Measurements from ENCODE around the gene USB1. TPM values are rescaled to one million over a fixed set of nuclear protein-coding genes. Genes with fewer than 3 reads are reported as not detected.

USB1 gene
- total and polyA plus RNA-seq, 2 experiments from 2014 or later, result 7.6 to 48.4 TPM

- Histone ChIP-seq H3K9me2 (ENCODE audit: insufficient read depth) (no peaks in the 10 kb centered on the region), H3K36me3 (ENCODE audit: low read depth) (no peaks in the 10 kb centered on the region), H3K4me1 (ENCODE audit: insufficient read depth) (no peaks in the 10 kb centered on the region), H3K4me3 (no peak overlapping the region), H3K9me3 (ENCODE audit: low read depth) (no peaks in the 10 kb centered on the region), H3K27me3 (replicated peaks; ENCODE audit: insufficient read depth) (no peaks in the 10 kb centered on the region), H3F3A (ENCODE audit: insufficient read depth) (no peaks in the 10 kb centered on the region), H3K9ac (no peak overlapping the region), H3K79me2 (ENCODE audit: insufficient read depth) (no peaks in the 10 kb centered on the region), H3K27ac (no peak overlapping the region), H4K20me1 (ENCODE audit: insufficient read depth) (no peaks in the 10 kb centered on the region), H2AFZ (no peak overlapping the region), H3K4me2 (ENCODE audit: unreplicated experiment) (no peak overlapping the region)
- in situ Hi-C loops (cut with MboI), result no loop called here
- WGBS, 2 experiments (ENCODE audit: low coverage in 1 of 2, low lambda C conversion rate in 2 of 2, missing lambda C conversion rate in 2 of 2), result 65 to 66% methylated on average over 13 to 14 of the region's 14 CpGs
- DNase-seq, result no peak
- TF ChIP-seq EZH2phosphoT487 (IDR thresholded peaks at IDR 0.05; ENCODE audit: insufficient read depth, low read depth) (no peak), EZH2 (IDR thresholded peaks at IDR 0.05; ENCODE audit: insufficient read depth, poor library complexity, severe bottlenecking) (no peak)
These were observed 39.9 kb downstream of the USB1 start for GRCh38 chr16:58040945-58041627.

GRCh38 chr16:58041628-58041955 lies 40.4 kb downstream of the USB1 start:
- no peaks in the 10 kb centered on the region for H3K36me3 ChIP-seq (ENCODE audit: low read depth)
- no peak overlapping the region for H3K4me2 ChIP-seq (ENCODE audit: unreplicated experiment)
- no peak overlapping the region for H3K4me3 ChIP-seq
- no peaks in the 10 kb centered on the region for H3F3A ChIP-seq (ENCODE audit: insufficient read depth)
- H3K9me2 ChIP-seq (ENCODE audit: insufficient read depth), result no peaks in the 10 kb centered on the region
- H3K9me3 ChIP-seq (ENCODE audit: low read depth), result no peaks in the 10 kb centered on the region
- in situ Hi-C loops (cut with MboI), result no loop called here
- no peaks in the 10 kb centered on the region for H3K79me2 ChIP-seq (ENCODE audit: insufficient read depth)
- WGBS, 2 experiments (ENCODE audit: low coverage in 1 of 2, low lambda C conversion rate in 2 of 2, missing lambda C conversion rate in 2 of 2), result 71 to 89% methylated on average over 3 to 18 of the region's 18 CpGs
- H3K27me3 ChIP-seq (replicated peaks; ENCODE audit: insufficient read depth), result no peaks in the 10 kb centered on the region
- no peak for DNase-seq
- no peak overlapping the region for H2AFZ ChIP-seq
- TF ChIP-seq EZH2 (IDR thresholded peaks at IDR 0.05; ENCODE audit: insufficient read depth, poor library complexity, severe bottlenecking), result no peak
- no peak for TF ChIP-seq EZH2phosphoT487 (IDR thresholded peaks at IDR 0.05; ENCODE audit: insufficient read depth, low read depth)
- H3K4me1 ChIP-seq (ENCODE audit: insufficient read depth), result no peaks in the 10 kb centered on the region
- no peaks in the 10 kb centered on the region for H4K20me1 ChIP-seq (ENCODE audit: insufficient read depth)
- no peak overlapping the region for H3K9ac ChIP-seq
- H3K27ac ChIP-seq, result no peak overlapping the region

- Histone ChIP-seq H3F3A (ENCODE audit: insufficient read depth) (no peaks in the 10 kb centered on the region), H3K9me3 (ENCODE audit: low read depth) (no peaks in the 10 kb centered on the region)
These were observed 41.0 kb downstream of the USB1 start for GRCh38 chr16:58042001-58042885.

GRCh38 chr16:58042886-58043515 lies 41.8 kb downstream of the USB1 start:
- TF ChIP-seq EZH2 (IDR thresholded peaks at IDR 0.05; ENCODE audit: insufficient read depth, poor library complexity, severe bottlenecking), result no peak
- TF ChIP-seq EZH2phosphoT487 (IDR thresholded peaks at IDR 0.05; ENCODE audit: insufficient read depth, low read depth), result no peak
- H3K4me2 ChIP-seq (ENCODE audit: unreplicated experiment), result no peak overlapping the region
- no peaks in the 10 kb centered on the region for H3K4me1 ChIP-seq (ENCODE audit: insufficient read depth)
- no peaks in the 10 kb centered on the region for H3K36me3 ChIP-seq (ENCODE audit: low read depth)
- WGBS, 2 experiments (ENCODE audit: low coverage in 1 of 2, low lambda C conversion rate in 2 of 2, missing lambda C conversion rate in 2 of 2), result 87 to 88% methylated on average over 15 to 16 of the region's 16 CpGs
- H2AFZ ChIP-seq, result no peak overlapping the region
- H3K9ac ChIP-seq, result no peak overlapping the region
- H3K27me3 ChIP-seq (replicated peaks; ENCODE audit: insufficient read depth), result no peaks in the 10 kb centered on the region
- in situ Hi-C loops (cut with MboI), result no loop called here
- H3K4me3 ChIP-seq, result no peak overlapping the region
- no peaks in the 10 kb centered on the region for H4K20me1 ChIP-seq (ENCODE audit: insufficient read depth)
- H3K27ac ChIP-seq, result no peak overlapping the region
- no peak for DNase-seq
- no peaks in the 10 kb centered on the region for H3F3A ChIP-seq (ENCODE audit: insufficient read depth)
- H3K9me3 ChIP-seq (ENCODE audit: low read depth), result no peaks in the 10 kb centered on the region
- H3K79me2 ChIP-seq (ENCODE audit: insufficient read depth), result no peaks in the 10 kb centered on the region
- no peaks in the 10 kb centered on the region for H3K9me2 ChIP-seq (ENCODE audit: insufficient read depth)

More at GRCh38 chr16:58042001-58042885, 41.0 kb downstream of the USB1 start:
- Histone ChIP-seq H3K4me1 (ENCODE audit: insufficient read depth) (no peaks in the 10 kb centered on the region), H3K27ac (no peak overlapping the region), H3K9me2 (ENCODE audit: insufficient read depth) (no peaks in the 10 kb centered on the region), H2AFZ (no peak overlapping the region), H3K27me3 (replicated peaks; ENCODE audit: insufficient read depth) (no peaks in the 10 kb centered on the region), H3K4me2 (ENCODE audit: unreplicated experiment) (no peak overlapping the region), H3K4me3 (no peak overlapping the region), H3K36me3 (ENCODE audit: low read depth) (no peaks in the 10 kb centered on the region), H3K79me2 (ENCODE audit: insufficient read depth) (no peaks in the 10 kb centered on the region), H4K20me1 (ENCODE audit: insufficient read depth) (no peaks in the 10 kb centered on the region), H3K9ac (no peak overlapping the region)
- TF ChIP-seq EZH2phosphoT487 (IDR thresholded peaks at IDR 0.05; ENCODE audit: insufficient read depth, low read depth), result no peak
- no peak for TF ChIP-seq EZH2 (IDR thresholded peaks at IDR 0.05; ENCODE audit: insufficient read depth, poor library complexity, severe bottlenecking)
- in situ Hi-C loops (cut with MboI), result no loop called here
- WGBS, 2 experiments (ENCODE audit: low coverage in 1 of 2, low lambda C conversion rate in 2 of 2, missing lambda C conversion rate in 2 of 2), result 84 to 85% methylated on average over 22 of the region's 22 CpGs
- DNase-seq, result no peak
